Medulla oblongata (tissue), 1 donor: ENCODE results near the gene SNTA1.
A peak's percentile ranks its signal among the peaks of the same experiment; 100 is the strongest.
"Not testable (repeated sequence)": the region's sequence is repeated elsewhere in the genome, so short reads cannot be mapped to it uniquely, and the experiment has no call there.

ENCODE experiments used
- DNase-seq: peaks from one replicate; pipeline ENCODE4 v3.0.0-alpha.2; 2015; ENCODE audit errors: extremely low spot score

Gene SNTA1

GRCh38 chr20:33431797-33432381 is 11.7 kb downstream of the SNTA1 start:
- DNase-seq = peak; percentile 82

GRCh38 chr20:33423875-33424274 is 19.7 kb downstream of the SNTA1 start:
- not testable (repeated sequence) for DNase-seq

DNA sequence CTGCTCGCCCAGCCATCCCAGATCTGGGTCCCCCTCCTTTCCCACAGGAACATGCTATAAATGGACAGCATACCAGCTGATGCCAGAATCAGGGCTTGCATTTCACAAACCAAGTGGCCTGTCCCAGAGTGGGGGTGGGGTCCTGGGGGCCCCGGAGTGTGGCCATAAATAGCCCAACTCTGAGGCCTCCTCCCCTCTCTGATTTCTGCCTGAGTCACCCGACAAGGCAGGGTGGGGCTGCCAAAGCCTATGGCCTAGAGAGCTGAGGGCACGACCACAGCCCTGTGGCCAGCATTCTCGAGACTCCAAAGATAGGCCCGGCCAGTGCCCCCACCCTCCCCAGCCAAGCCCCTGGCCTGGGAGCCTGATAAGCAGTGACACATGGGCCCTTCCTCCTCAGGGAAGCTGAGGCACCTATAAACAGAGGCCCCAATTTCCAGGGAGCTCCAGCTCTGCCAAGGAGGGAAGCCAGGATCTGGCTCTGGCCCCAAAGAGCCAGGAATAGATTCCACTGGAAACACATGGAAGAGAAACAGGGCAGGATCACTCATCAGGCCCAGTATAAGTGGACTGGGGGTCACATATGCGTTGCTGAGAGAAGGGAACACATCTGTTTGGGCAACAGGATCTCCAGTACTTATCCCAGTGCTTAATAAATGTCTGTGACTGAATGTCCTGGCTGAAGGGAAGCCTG is 20.3 kb downstream of the SNTA1 start:
- DNase-seq = no peak

DNA sequence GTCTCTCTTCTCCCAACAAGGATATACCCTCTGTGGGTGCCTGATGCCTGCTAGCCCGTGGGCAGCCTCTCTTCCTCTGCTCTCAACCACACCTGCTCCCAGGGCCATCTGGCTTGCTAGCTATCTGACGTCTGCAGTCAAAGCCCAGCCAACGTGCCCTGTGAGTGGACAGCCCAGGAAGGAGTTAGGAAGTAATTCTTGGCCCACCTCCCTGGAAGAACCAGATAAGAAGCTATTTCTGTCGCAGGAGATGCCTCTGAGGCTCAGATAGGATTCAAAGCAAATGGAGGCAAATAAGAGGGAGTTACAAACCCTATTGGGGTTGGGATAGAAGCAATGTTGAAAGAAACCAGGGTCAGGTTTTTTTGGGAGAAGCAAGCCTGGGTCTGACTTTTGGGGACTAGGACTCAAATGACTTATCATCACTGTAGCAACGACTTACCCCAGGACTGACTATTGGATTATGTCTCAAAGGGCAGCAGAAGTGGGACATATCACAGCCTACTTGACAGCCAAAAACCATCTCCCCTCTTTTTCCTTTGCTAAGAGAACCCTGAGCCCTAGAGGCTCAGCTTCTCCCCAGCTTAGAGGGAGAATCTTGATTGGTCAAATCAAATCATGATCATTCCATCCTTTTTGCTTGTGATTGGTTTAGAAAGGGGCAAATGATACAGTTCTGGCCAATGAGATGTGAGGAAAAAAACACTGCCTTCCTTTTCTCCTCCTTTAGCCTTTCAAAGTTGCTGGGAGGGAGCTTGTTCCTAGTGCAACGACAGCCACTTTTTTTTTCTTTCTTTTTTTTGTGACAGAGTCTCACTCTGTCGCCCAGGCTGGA is 24.2 kb downstream of the SNTA1 start:
- DNase-seq = no peak

GRCh38 chr20:33418033-33418432 is 25.5 kb downstream of the SNTA1 start:
- no peak for DNase-seq

DNA sequence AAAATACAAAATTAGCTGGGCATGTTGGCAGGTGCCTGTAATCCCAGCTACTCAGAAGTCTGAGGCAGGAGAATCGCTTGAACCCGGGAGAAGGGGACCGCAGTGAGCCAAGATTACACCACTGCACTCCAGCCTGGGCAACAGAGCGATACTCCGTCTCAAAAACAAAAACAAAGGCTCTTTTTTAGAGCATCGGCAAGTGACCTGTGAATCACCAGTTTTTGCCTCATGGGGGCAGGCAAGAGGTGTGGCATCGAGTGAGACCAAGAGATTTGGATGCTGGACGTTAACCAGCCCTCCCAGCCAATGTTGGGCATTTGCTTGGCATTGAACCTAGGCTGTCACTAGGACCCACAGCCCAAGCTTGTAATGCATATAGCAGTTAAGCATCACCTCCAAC is 27.6 kb downstream of the SNTA1 start:
- peak; percentile 72 for DNase-seq

- DNase-seq = no peak
Measured at GRCh38 chr20:33412484-33412838, 31.1 kb downstream of the SNTA1 start.

DNA sequence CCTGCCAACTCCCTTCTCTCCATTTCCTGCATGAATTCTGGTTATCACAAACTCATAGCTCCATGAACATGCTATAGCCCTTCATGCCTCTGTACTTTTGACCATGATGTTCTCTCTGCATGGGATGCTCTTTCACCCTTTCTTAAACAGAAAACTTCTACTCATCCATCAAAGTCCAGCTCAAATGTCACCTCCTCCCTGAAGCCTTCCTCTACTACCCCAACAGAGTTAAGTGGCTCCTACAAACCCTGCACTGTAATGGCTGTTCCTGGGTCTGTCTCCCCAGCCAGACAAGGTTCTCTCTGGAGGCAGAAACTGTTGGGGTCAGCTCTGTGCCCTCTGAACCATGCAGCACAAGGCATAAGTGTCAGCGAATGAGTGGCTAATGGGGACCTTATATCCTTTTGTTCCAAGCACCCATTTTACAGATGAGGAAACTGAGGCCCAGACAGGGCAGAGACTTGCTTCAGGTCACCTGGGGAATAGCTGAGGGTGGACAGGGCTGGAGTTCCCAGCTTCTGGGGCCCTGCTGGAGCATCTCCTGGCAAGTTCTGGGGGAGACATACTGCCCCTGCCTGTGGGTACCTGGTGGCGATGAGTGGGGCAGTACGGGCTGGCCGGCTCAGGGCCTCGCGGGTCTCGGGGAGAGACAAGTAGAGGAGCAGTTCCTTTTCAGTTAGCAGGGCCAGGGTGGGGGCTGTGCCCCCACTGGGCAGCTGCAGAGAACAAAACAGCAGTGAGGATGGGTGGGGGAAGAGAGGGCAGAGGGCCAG is 31.7 kb downstream of the SNTA1 start:
- no peak for DNase-seq

GRCh38 chr20:33411242-33411641 is 32.3 kb downstream of the SNTA1 start:
- DNase-seq = no peak

GRCh38 chr20:33410081-33410742 is 33.4 kb downstream of the SNTA1 start:
- no peak for DNase-seq

DNA sequence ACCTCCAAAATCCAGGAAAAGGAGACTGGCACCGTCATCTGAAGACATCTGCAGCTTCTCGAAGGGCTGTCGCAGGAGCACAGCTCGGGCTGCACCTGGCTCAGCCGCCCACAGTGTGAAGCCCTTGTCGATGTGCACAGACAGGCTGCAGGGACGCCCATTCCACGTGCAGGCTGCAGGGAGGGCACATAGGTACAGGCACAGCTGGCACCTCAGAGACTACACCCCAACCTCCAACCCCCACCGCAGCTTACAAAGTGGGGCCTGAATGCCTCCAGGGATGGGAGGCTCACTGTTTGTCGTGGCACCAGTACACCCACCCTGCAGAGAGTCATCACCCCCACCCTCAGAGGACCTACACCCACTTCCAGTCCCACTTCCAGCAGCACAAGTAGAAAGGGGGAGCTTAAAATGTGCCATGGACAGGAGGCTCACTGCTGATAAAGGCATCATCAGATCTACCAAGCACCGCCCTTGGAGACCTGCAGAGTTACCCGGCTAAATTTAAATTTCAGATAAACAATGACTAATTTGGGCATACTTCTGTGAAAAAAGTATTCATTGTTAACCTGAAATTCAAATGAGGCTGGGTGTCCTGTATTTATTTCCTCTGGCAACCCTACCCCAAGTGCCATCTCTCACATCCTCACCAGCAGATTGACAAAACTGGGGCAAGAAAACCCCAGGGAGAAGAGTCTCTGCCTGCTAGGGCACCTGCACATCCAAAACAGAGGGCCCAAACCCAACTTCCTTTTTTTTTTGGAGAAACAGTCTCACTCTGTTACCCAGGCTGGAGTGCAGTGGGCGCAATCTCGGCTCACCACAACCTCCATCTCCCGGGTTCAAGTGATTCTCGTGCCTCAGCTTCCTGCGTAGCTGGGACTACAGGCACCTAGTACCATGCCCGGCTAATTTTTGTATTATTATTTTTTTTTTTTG is 34.6 kb downstream of the SNTA1 start:
- DNase-seq = no peak

DNA sequence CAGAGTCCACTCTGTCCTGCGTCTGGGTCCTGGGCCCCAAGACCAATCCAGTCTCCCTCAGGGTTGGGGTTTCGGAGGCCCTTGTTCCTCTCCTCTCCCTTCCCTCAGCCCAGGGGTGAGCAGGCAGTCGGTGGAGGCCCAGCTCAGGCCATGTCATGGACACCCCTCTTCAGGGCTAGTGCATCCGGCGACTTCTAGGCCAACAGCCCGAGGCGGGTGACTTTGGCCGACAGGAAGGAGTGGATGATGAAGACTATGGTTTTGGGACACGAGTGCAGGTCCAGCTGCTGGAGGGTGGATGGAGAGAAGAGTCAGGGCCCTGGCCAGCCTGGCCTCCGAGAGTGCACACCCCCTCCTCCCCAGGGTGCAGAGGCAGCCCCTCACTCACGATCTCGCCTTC is 35.2 kb downstream of the SNTA1 start:
- no peak for DNase-seq

- DNase-seq = no peak
Measured at GRCh38 chr20:33407796-33408195, 35.8 kb downstream of the SNTA1 start.

GRCh38 chr20:33407251-33407650 is 36.3 kb downstream of the SNTA1 start:
- DNase-seq = no peak

DNA sequence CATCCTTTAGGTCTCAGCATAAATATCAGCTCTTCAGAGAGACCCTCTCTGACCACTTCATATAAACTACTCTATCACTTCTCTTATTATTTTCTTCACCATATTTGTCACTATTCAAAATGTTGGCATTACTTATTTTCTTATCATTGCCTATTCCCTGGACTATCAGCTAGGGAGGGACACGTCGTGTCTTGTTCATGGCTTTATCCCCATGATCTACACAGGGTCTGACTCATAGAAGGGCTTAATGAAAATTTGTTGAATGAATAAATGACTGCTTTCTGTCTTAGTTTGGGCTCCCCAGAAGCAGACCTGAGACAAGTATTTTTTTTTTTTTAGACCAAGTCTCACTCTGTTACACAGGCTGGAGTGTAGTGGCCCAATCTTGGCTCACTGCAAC is 39.3 kb downstream of the SNTA1 start:
- DNase-seq = no peak

- no peak for DNase-seq
Measured at GRCh38 chr20:33401921-33402369, 41.6 kb downstream of the SNTA1 start.

- peak; percentile 87 for DNase-seq
Measured at GRCh38 chr20:33401184-33401920, 42.2 kb downstream of the SNTA1 start, which contains the start of gene CDK5RAP1. TSS of gene CDK5RAP1 (minus strand) at chr20:33401519. CDS start at chr20:33397064, 4,455 bp downstream.

DNA sequence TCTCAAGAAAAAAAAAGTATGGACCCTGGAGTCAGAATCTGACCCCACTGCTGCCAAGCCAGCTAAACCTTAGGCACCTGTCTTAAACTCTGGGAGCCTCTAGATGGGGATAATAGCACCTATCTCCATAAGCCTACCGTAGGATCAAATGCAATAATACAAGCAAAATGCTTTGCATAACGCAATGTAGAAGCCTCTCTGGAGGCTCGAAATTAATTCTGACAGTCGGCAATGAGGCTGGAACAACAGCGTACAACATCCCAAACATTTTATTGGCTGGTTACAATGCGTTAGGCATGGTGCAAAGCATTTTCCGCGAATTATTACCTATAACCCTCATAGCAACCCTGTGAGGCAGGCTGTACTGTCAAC is 42.8 kb downstream of the SNTA1 start:
- DNase-seq = no peak

DNA sequence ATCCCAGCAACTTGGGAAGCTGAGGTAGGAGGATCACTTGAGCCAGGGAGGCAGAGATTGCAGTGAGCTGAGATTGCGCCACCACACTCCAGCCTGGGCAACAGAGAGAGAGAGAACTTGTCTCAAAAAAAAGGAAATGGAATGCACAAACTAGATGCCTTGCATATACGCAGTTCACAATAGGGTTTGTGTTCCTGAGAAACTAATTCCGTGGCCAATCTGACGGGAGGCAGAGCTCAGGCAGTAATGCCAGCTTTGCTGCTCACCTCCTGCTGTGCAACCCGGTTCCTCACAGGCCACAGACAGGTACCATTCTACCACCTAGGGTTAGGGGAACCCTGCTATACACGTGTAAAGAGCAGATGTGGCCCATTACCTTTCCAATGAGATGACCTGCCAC is 43.6 kb downstream of the SNTA1 start:
- DNase-seq = no peak

DNA sequence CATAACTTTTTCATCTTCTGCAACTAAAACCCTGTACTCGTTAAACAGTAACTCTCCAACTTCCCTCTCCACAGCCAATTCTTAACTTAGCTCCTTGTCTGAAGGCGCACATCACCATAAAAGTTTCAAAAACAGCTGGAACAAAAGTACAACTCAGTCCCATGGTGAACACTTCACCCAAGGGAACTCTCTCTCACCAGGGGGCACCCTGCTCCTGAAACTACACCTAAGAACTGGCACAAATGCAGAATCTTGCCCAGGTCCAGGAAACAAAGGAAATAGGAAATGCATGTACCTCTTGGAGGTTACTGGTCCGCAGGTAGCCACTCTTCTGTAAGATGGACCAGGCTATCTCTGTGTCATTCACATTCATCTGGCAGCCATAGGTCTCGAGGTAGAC is 48.8 kb downstream of the SNTA1 start:
- no peak for DNase-seq
